HG03025 (cell line): Measurements from ENCODE around the gene PRR23A.
"Not testable (repeated sequence)": the region's sequence is repeated elsewhere in the genome, so short reads cannot be mapped to it uniquely, and the experiment has no call there.

Experiments used
- ATAC-seq: cut with Tn5 transposase; IDR thresholded peaks from one replicate; pipeline ENCODE4 v1.9.1; 2021; ENCODE audit warnings: mild to moderate bottlenecking, moderate library complexity; ENCODE audit not compliant: unreplicated experiment, low FRiP score

The PRR23A gene

DNA sequence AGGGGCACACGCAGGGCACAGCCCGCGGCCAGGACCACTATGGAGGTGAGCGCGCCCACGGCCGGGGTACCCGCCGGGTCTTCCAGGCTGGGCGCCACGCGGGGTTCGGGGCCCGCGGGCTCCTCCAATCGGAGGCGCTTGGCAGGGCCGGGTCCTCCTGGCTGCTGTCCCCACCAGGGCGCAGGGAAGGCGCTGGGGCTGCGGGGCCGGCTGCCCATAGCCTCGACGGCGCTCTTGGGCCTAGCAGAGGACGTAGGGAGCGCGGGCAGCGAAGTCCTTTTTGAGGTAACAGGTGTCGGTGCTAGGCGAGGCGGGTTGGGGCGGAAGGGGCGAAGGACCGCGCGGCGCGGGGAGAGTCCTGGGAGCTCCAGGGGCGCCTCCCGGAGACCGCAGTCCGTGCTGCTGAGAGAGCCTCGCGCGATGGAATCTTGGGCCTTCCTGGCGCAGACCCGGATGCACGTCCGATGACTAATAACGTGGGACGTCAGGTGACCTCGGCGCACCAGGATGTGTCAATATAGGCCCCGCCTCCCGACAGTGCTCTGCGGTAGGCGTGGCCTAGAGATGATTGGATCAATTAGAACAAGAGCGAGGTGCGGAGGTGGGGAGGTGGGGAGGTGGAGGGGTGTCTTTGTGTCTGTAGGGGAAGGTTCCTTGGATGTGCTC, at the start of gene PRR23A:
Gene PRR23A (minus strand): TSS at position 218 of the 666 bp plus-strand sequence. CDS start 0 bp downstream, at position 218.
- ATAC-seq, result no peak

DNA sequence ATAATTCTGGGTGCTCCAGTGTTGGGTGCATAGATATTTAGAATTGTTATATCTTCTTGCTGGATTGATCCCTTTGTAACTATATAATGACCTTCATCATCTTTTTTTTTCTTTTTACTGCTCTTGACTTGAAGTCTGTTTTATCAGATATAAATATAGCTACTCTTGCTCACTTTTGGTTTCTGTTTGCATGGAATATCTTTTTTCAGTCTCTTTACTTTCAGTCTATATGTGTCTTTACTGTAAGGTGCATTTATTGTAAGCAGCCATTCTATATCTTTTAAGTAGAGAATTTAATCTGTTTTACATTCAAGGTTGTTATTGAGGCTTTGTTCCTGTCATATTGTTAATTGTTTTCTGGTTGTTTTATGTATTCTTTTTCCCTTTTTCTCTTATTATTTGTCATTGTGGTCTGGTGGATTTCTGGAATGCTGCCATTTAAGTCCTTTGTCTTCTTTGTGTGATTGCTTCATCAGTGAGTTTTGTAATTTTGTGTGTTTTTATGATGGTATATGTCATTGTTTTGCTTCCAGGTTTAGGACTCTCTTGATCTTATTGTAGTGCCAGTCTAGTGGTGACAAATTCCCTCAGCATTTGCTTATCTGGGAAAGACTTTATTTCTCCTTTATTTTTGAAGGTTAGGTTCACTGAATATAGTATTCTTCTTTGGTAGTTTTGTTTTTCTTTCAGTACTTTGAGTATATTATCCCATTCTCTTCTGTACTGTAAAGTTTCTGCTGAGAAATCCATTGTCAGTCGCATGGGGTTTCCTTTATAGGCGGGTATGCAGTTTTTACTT, 46.9 kb upstream of the PRR23A start:
- ATAC-seq, result no peak

DNA sequence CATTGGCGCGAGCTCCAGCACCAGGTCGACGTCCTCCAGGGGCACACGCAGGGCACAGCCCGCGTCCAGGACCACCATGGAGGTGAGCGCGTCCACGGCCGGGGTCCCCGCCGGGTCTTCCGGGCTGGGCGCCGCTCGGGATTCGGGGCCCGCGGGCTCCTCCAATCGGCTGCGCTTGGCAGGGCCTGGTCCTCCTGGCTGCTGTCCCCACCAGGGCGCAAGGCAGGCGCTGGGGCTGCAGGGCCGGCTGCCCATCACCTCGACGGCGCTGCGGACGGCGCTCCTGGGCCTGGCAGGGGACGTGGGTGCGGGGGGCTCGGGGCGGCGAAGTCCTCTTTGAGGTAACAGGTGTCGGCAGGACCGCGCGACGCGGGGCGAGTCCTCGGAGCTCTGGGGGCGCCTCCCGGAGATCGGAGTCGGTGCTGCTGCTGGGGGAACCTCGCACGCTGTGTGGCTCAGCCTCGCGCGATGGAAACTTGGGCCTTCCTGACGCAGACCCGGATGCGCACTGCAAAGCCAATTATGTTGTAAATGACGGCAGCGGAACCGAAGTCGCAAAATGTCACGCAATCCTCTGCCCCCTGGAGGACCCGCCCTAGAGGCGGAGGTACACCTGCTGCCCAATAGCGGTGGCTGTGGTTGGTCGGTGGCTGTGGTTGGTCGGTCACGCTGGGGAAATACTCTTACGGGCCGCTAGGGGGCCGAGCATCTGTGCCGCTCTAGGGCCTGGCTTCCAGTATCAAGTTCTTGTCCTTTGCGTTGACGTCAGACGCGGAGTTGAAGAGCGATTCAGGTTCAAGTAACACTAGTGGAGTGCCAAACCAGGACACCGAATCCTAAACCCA, 38.5 kb upstream of the PRR23A start, which contains the start of gene PRR23C:
Gene PRR23C (minus strand): TSS at position 527 of the 845 bp plus-strand sequence. CDS start 272 bp downstream, at position 255.
- ATAC-seq, result no peak

DNA sequence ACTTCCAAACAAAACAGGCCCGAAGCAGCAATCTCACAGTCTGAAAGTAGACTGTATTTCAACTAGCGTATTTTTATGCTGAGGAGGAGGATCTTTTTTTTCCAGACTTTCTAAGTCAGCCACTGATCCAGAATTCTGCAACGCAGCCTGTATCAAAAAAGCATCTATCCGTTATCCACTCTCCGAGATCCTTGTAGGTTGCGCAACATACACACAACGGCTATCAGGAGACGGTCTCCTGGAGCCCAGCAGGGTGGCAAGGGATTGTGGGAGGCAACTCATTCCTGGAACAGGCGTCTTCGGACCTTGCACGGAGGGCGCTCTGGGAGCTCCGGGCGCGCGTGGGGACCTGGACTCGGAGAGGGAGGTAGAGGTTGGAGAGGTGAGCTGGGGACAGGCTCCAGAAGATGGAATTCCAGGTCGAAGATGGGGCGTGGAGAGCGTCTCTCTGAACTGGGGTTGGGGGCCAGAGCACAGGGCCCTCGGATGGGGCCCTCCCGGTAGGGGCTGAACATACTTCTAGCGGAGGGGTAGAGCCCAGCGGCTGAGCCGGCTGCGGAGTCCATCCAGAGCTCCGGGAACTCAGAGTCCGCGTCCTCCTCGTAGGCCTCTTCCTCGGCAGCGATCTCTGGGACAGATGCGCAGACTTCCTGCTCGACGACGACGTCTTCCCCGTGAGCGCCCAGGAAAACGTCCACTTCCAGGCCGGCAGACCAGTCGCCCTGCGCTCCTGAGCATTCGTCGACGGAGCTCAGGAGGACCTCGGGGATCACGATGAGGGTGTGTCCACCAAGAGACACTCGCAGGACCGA, 37.7 kb upstream of the PRR23A start:
- no peak for ATAC-seq

DNA sequence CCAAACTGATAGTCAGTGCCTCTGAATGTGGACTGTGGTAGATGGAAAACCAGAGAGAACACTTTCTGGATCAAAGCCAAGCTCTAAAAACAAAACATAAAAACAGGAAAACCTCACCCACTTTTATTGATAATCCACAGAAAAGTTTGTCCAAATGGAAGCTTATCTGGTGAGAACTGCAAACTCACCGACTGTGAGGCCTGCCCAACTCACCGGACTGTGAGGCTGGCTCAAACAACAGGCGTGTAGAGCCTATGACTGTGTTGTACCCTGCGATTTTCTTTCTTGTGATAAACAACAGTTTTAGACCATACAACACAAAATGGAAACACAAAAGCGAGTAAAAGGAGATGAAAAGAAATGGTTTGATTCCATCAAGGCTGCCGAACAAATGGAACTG, 31.4 kb upstream of the PRR23A start:
- no peak for ATAC-seq

DNA sequence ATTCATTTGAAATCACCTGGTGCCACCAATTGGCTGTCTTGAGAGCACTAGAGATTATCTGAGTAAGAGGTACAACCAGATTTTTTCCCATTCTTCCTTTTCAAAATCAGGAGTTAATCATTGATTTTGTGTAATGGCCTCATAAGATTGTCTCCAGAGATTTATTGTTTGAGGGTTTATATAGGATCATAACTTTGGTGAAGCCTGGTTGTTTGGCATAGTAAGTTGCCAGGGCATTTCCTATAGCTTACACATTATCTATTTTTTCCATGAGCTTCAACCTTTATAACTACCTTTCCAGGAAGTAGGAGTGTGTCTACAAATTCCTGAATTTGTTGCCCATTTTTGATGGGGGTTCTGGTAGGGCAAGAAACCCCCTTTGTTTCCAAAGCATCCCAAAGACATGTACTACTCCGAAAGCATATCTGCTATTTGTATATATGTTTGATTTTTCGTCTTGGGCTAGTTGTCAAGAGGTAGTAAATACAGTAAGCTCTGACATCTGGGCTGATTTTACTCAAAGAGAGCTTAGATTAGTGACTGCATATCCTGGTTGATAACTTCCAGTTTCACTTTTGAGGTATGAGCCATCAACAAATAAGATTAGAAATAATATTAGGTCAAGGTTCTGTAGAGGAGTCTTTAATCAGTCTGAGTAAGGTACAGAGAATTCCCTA, 26.4 kb upstream of the PRR23A start:
- ATAC-seq, result no peak

DNA sequence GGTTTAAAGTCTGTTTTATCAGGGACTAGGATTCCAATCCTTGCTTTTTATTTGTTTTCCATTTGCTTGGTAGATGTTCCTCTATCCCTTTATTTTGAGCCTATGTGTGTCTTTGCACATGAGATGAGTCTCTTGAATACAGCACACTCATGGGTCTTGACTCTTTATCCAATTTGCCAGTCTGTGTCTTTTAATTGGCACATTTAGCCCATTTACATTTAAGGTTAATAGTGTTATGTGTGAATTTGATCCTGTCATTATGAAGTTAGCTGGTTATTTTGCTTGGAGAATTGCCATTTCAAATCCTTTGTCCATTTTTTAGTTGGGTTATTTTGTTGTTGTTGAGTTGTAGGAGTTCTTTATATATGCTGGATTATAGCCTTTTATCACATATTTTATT, 24.5 kb upstream of the PRR23A start:
- ATAC-seq, result not testable (repeated sequence)

DNA sequence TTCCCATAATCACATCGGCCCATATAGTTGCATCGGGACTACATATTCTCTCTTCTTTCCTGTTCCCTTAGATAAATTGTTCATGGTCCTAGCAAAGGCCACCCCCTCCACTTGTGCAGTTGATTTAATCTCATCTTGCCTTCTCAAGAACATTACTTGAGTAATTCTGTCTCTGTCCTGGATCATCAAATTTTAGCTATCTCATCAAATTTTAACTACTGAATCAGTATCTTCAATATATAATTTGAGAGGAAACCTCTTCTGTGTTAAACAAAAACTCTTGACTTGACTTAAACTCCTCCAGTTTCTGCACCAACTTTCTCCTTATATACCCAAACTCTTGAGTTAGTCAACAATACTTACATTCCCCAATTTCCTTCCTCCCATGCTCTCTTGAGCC, 18.9 kb upstream of the PRR23A start:
- no peak for ATAC-seq

DNA sequence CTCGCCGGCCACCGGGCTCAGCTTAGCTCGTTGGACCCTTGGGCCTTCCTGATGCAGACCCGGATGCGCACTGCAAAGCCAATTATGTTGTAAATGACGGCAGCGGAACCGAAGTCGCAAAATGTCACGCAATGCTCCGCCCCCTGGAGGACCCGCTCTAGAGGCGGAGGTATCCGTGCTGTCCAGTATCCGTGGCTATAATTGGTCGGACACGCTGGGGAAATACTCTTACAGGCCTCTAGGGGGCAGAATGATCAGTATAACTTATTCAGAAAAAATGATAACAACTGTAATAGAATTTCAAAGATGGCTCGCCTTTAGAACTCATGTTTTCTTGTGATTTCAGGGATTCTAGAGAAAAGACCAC, 14.8 kb upstream of the PRR23A start, which contains the start of gene PRR23B:
Gene PRR23B (minus strand): TSS at position 59 of the 367 bp plus-strand sequence. CDS start 265 bp downstream, outside the sequence.
- ATAC-seq, result no peak

DNA sequence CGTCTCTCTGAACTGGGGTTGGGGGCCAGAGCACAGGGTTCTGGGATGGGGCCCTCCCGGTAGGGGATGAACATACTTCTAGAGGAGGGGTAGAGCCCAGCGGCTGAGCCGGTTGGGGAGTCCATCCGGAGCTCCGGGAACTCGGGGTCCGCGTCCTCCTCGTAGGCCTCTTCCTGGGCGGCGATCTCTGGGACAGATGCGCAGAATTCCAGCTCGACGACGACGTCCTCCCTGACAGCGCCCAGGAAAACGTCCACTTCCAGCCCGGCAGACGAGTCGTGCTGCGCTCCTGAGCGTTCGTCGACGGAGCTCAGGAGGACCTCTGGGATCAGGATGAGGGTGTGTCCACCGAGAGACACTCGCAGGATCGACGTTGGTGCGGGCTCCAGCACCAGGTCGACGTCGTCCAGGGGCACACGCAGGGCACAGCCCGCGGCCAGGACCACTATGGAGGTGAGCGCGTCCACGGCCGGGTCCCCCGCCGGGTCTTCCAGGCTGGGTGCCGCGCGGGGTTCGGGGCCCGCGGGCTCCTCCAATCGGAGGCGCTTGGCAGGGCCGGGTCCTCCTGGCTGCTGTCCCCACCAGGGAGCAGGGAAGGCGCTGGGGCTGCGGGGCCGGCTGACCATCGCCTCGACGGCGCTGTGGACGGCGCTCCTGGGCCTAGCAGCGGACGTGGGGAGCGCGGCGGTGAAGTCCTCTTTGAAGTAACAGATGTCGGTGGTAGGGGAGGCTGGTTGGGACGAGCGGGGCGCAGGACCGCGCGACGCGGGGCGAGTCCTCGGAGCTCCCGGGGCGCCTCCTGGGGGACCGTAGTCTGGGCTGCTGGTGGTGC, 14.2 kb upstream of the PRR23A start:
- ATAC-seq, result no peak

DNA sequence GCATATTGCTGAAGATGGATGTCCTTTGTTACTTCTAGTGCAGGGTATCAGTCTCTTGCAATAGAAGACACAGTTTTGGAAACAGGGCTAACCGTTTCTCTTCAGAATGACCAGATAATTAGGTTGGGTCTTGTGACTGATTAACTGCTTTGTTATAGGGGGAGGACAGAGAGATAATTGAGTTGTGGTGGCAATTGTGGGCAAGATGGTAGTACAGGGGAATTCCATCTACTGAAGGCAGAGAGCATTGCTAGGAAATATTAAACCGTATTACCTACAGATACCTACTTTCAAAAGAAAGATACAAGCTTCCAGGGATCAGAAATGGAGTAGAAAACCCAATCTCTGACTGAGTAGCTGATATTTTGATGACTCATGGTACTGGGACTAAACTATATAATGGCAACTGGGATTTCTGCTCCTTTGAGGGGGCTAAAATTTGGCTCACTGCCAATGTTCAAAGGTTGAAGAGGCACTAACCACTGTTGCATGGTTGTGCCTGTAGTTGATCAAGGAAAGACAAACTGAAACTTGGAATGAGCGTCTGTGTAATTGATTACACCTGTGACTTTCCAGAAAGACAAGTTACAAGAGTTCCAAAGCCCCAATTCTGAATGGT, 10.5 kb upstream of the PRR23A start:
- no peak for ATAC-seq

DNA sequence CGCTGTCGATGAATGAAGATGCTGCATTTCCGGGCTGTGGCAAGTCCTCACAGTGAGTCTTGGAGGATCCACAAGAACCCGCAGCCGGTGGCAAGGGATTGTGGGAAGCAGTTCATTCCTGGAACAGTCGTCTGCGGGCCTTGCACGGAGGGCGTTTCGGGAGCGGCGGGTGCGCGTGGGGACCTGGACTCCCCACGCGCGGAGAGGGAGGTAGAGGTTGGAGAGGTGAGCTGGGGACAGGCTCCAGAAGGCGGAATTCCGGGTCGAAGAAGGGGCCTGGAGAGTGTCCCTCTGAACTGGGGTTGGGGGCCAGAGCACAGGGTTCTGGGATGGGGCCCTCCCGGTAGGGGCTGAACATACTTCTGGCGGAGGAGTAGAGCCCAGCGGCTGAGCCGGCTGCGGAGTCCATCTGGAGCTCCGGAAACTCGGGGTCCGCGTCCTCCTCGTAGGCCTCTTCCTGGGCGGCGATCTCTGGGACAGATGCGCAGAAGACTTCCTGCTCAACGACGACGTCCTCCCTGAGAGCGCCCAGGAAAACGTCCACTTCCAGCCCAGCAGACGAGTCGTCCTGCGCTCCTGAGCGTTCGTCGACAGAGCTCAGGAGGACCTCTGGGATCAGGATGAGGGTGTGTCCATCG, 593 bp downstream of the PRR23A start:
- ATAC-seq, result no peak

DNA sequence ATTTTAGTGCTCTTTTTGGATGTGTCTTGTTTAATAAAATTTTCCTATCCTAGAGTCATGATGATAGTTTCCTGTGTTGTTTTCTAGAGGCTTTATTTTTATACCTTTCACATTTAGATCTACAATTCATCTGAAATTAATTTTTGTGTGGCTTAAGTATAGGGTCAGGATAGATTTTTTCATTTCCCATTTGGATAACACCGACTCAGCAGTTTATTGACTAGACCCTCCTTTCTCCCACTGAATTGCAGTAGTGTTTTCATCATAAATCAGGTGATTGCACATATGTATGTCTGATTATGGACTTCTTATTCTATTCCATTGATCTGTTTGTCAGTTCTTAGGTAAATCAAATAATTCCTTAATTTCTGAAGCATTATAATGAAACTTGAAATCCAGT, 10.4 kb downstream of the PRR23A start:
- ATAC-seq, result no peak

DNA sequence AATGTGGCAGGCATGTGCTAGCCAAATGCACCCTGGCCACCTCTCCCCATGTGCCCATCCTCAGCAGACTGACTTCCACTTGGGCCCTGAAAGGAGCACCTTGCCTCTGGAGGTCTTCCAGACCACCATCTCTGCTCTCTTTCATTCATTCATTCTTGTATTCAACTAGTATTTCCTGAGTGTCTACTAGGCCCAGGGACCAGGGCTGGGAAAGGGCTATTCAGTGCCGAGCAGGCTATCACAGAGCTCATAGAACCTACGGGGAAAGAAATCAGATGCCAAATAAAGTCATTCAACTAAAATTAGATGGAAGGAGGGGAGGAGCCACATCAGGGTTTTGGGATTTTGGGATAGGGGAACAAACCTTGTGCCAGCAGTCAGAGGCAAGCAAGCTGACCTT, 18.9 kb downstream of the PRR23A start:
- no peak for ATAC-seq

DNA sequence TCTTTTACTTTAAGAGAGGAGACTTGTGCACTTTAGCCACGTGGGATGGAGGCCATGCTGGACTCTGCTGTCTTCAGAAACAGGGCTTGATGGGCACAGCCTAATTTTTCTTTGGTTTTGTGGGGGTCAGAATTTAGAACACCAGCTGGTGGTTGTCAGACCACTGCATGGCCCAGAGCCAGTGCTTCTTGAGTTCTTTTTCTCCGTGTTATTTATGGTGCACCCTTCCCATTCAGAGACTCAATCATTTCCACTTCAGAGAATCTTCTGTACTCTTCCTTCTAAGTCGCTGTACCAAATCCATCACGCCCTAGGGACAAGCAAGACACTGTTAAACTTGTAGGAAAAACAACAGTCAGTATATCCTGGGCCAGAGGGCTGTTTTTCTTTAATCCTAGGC, 20.1 kb downstream of the PRR23A start:
- ATAC-seq, result no peak

DNA sequence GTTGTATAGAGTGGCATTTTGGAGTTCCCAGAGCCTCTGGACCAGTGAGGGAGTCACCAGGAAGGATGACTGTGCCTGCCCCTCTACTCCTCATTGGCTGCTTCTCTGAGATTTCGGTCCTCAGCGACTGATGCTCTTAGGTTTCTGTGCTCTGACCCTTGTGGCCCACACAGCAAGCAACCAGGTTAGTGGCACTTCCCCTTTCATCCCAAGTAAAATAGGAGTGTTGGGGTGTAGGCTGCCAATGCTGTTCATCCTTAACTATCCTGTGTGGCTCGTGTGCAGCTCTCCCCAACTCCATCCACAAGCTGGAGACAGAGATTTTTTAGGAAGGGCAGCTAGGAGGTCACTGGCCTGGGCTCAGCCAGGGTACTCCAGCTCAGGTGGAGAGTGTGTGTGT, 21.3 kb downstream of the PRR23A start:
- no peak for ATAC-seq

DNA sequence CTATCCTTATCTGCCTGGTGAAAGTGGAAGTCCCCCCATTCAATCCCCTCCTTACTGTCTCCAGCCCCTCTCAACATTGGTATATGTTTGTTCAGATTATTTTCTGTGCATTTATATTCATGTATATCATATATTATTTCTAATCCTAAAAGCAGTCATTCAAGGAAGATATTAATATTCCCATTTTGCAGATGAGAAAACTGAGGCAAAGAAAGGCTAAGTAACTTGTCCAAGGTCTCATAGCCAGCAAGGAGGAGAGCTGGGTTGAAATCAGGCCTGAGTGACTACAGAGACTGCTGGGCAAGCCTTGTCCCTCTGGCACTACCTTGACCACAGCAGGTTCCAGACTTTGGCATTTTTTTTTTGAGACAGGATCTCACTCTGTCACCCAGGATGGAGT, 30.0 kb downstream of the PRR23A start:
- no peak for ATAC-seq

DNA sequence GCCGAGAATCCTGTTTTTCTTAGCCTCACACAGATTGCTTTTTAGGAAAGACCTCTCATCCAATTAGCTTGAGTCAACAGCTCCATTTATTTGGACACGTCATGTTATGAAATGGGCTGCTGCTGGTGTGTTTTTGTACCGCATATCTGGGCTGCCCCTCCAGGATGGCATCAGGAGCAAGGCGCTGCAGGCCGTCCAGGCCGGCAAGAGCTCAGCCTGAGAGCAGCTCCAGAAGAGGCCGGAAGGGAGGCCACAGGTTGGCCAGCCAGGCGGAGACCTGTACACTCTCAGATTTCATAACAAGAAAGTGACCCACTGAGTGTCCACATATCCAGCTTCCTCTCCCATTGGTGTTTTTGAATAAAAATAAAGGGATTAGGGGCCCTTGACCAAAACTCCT, 30.7 kb downstream of the PRR23A start:
- ATAC-seq, result no peak
